ENCODE data around the gene CENPVL3. TPM values are rescaled to one million over a fixed set of nuclear protein-coding genes. Genes with fewer than 3 reads are reported as not detected.

Gene CENPVL3
- total RNA-seq, 1 experiment from 2014 or later, result not detected

DNA sequence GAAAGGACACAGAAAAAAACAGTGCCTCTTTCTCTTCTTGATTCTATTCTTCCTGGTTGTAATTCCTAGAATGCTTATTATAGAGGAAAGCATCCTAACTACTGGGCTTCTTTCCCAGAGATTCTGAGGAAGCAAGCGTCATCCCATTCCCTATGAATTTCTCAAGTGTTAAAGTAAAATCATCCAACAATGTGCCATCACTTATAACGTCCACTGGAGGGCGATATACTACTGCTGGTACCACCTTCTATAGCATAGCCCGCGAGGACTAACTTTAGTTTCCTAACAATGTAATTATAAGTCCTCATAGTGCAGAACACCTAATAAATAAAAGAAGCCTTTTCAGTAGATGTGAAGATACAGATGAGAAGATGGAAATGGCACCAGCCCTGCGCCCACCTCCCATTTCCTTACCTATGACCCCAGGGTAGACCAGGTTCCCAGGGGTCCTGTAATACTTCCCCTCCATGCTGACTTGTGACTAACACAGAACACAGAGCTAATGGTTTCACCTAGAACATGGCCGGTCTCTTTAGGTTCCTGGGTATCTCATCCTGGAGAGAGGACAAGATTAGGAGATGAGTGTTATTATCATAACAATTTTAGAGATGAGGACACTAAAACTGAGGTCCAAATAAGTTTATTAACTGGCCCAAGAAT lies 4.2 kb downstream of the CENPVL3 start:
- Mint-ChIP-seq H3K27ac (ENCODE audit: low read depth, unreplicated experiment) (no peak overlapping the region), H3K36me3 (ENCODE audit: insufficient read depth, unreplicated experiment) (no peaks in the 10 kb centered on the region), H3K27me3 (ENCODE audit: insufficient read depth, unreplicated experiment) (peaks cover 69% of the 10 kb centered on the region), H3K4me1 (ENCODE audit: insufficient read depth, unreplicated experiment) (no peaks in the 10 kb centered on the region), H3K4me3 (ENCODE audit: unreplicated experiment) (no peak overlapping the region), H3K9me3 (ENCODE audit: unreplicated experiment) (no peaks in the 10 kb centered on the region)
- no TSS peak for BruUV-seq (replicated peaks)
- ChIA-PET CTCF (interaction anchor here (0.6 to 1.0 kb wide), 5 partner anchors 9 to 273 kb away, joined by 3 to 8 read pairs (median 3); no protein-coding TSS in a partner anchor), POLR2A (no interaction called here)
- TF ChIP-seq, protein P1, sequence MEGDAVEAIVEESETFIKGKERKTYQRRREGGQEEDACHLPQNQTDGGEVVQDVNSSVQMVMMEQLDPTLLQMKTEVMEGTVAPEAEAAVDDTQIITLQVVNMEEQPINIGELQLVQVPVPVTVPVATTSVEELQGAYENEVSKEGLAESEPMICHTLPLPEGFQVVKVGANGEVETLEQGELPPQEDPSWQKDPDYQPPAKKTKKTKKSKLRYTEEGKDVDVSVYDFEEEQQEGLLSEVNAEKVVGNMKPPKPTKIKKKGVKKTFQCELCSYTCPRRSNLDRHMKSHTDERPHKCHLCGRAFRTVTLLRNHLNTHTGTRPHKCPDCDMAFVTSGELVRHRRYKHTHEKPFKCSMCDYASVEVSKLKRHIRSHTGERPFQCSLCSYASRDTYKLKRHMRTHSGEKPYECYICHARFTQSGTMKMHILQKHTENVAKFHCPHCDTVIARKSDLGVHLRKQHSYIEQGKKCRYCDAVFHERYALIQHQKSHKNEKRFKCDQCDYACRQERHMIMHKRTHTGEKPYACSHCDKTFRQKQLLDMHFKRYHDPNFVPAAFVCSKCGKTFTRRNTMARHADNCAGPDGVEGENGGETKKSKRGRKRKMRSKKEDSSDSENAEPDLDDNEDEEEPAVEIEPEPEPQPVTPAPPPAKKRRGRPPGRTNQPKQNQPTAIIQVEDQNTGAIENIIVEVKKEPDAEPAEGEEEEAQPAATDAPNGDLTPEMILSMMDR (IDR thresholded peaks at IDR 0.05; ENCODE audit: unreplicated experiment), result peak; percentile 54
- intact Hi-C loops (cut with micrococcal nuclease), result loop anchor here (1.0 kb wide), 1 partner anchor 647 kb away; no protein-coding TSS in a partner anchor
- DNase-seq (ENCODE audit: unreplicated experiment), result peak; percentile 49

DNA sequence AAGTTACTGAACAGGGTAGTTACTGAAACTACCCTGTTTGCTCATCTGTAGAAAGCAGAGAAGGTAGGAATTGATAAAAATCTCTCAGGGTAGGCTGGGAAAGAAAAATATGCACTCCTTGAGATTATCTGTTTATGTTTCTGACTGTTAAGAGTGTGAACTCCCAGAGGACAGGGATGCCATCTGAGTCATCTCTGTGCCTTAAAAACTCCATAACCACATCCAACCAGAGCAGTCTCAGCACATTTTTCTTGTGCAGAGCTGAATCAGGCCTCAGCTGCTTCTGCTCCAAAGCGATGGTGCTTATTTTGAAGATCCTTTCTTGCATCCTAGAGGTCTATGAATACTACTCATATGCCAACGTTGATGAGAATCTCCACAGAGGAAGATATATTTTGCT lies 9.9 kb downstream of the CENPVL3 start:
- no TSS peak for BruUV-seq (replicated peaks)
- no peak for DNase-seq (ENCODE audit: unreplicated experiment)
- Mint-ChIP-seq H3K36me3 (ENCODE audit: insufficient read depth, unreplicated experiment) (no peaks in the 10 kb centered on the region), H3K27me3 (ENCODE audit: insufficient read depth, unreplicated experiment) (peaks cover 68% of the 10 kb centered on the region), H3K4me3 (ENCODE audit: unreplicated experiment) (no peak overlapping the region), H3K4me1 (ENCODE audit: insufficient read depth, unreplicated experiment) (peaks cover 6% of the 10 kb centered on the region), H3K27ac (ENCODE audit: low read depth, unreplicated experiment) (no peak overlapping the region), H3K9me3 (ENCODE audit: unreplicated experiment) (no peaks in the 10 kb centered on the region)
- intact Hi-C loops (cut with micrococcal nuclease), result no loop called here
- CTCF ChIA-PET, result interaction anchor here (0.6 to 1.2 kb wide), 2 partner anchors 82 to 214 kb away, joined by 3 read pairs; no protein-coding TSS in a partner anchor
- POLR2A ChIA-PET, result no interaction called here
- TF ChIP-seq, protein P1 (IDR thresholded peaks at IDR 0.05; ENCODE audit: unreplicated experiment), result no peak

DNA sequence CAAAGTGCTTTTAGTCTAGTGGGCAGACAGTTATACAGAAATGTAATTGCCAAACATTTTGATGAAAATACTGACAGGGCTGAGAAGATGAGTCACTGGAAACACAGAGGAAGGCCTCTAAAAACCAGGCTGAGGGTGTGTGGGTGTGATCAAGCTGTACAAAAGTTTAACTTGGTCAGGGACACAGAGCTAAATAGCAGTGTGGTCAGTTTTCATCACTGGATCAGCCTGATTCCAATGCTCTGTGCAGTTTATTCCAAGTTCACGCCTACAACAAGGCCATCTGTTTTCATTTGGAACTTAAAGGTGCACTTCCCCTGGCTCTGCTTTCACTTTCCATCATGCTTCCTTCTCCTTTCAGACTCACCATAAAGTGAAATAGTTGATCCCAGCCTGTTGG lies 10.6 kb downstream of the CENPVL3 start:
- no peak overlapping the region for H3K4me3 Mint-ChIP-seq (ENCODE audit: unreplicated experiment)
- intact Hi-C loops (cut with micrococcal nuclease), result no loop called here
- peaks cover 63% of the 10 kb centered on the region for H3K27me3 Mint-ChIP-seq (ENCODE audit: insufficient read depth, unreplicated experiment)
- ChIA-PET CTCF (interaction anchor here (1.2 kb wide), 1 partner anchor 215 kb away, joined by 3 read pairs; no protein-coding TSS in a partner anchor), POLR2A (no interaction called here)
- BruUV-seq (replicated peaks), result no TSS peak
- H3K36me3 Mint-ChIP-seq (ENCODE audit: insufficient read depth, unreplicated experiment), result no peaks in the 10 kb centered on the region
- no peaks in the 10 kb centered on the region for H3K9me3 Mint-ChIP-seq (ENCODE audit: unreplicated experiment)
- H3K4me1 Mint-ChIP-seq (ENCODE audit: insufficient read depth, unreplicated experiment), result peaks cover 6% of the 10 kb centered on the region
- DNase-seq (ENCODE audit: unreplicated experiment), result peak; percentile 14
- TF ChIP-seq, protein P1 (IDR thresholded peaks at IDR 0.05; ENCODE audit: unreplicated experiment), result no peak
- H3K27ac Mint-ChIP-seq (ENCODE audit: low read depth, unreplicated experiment), result no peak overlapping the region

DNA sequence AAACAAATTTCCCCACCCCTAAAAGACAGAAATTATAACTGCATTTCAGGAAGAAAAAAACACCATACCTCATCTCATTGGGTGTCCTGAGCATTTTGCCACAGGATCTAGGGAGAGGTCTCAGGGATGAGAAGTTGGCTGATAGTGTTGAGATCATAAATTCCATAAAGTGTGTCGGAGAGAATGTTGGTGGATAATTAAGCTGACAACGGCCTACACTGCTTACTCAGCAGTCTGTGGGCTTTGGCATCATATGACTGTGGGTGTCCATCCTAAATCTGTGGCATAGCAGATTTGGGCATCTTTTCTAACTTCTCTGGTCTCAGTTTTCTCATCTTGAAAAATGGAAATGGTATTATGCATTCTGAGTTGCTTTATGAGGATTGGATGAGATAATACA lies 12.3 kb downstream of the CENPVL3 start:
- BruUV-seq (replicated peaks), result no TSS peak
- ChIA-PET POLR2A (no interaction called here), CTCF (no interaction called here)
- intact Hi-C loops (cut with micrococcal nuclease), result no loop called here
- Mint-ChIP-seq H3K9me3 (ENCODE audit: unreplicated experiment) (no peaks in the 10 kb centered on the region), H3K27me3 (ENCODE audit: insufficient read depth, unreplicated experiment) (peaks cover 50% of the 10 kb centered on the region), H3K36me3 (ENCODE audit: insufficient read depth, unreplicated experiment) (no peaks in the 10 kb centered on the region), H3K4me3 (ENCODE audit: unreplicated experiment) (no peak overlapping the region), H3K4me1 (ENCODE audit: insufficient read depth, unreplicated experiment) (peaks cover 6% of the 10 kb centered on the region), H3K27ac (ENCODE audit: low read depth, unreplicated experiment) (no peak overlapping the region)
- no peak for DNase-seq (ENCODE audit: unreplicated experiment)
- TF ChIP-seq, protein P1 (IDR thresholded peaks at IDR 0.05; ENCODE audit: unreplicated experiment), result no peak

Measured in MCF 10A (cell line).